Measurements from ENCODE around the gene EGFL7.

The EGFL7 gene

DNA sequence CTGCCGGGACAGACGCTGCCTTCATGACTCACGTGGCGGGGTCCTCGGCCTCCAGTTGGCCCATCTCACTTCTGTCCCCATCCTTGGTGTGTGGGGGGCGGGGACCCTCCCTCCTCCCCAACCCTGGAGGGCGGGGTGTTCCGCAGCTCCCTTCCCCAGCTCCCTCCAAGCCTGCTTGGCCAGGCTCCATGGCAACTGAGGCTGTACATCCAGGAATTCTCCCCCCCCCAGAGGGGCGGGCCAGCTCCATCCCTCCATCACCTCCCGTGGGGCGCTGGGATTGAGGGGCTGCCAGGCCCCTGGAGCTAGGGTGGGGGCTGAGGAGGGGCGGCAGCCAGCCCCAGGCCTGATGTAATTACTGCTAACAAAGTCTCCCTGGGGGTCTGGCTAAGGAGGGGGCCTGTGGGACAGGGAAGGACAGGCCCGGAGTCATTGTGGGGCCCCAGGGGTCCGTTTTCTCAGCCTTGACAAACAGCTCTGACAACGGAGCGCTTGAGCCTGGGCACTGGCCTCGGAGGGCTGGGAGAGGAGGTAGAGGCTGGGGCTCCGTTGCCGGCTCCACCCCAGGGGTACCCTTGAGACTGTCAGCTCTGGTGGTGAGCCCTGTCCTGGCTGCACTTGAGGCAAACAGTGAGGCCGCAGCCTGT lies 57.7 kb downstream of the EGFL7 start:
- H3K27ac ChIP-seq: peak overlapping the region; percentile 85
- no peak for TF ChIP-seq ZFX (IDR thresholded peaks at IDR 0.05; ENCODE audit: borderline replicate concordance)

DNA sequence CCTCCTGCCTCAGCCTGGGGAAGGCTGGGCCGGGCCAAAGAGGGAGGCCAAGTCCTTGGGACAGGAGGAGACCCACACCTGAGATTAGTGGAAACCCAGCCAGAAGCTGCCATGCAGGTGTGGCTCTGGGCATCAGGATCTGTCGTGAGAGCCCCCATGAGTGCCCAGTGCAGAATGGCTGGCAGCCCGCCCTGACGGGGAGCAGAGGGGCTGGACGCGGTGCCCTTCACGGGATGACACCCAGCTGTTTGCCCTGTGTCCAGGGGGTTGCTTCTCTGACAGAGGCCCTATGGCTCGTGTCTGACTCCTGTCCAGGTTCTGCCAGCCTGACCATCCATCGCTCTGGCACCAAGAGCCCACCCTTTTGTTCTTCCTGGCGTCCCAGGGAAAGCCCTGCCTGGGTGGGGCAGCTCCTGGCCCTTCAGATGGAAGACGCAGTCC lies 58.2 kb downstream of the EGFL7 start:
- TF ChIP-seq ZFX (IDR thresholded peaks at IDR 0.05; ENCODE audit: borderline replicate concordance): no peak
- TF ChIP-seq, protein P1, sequence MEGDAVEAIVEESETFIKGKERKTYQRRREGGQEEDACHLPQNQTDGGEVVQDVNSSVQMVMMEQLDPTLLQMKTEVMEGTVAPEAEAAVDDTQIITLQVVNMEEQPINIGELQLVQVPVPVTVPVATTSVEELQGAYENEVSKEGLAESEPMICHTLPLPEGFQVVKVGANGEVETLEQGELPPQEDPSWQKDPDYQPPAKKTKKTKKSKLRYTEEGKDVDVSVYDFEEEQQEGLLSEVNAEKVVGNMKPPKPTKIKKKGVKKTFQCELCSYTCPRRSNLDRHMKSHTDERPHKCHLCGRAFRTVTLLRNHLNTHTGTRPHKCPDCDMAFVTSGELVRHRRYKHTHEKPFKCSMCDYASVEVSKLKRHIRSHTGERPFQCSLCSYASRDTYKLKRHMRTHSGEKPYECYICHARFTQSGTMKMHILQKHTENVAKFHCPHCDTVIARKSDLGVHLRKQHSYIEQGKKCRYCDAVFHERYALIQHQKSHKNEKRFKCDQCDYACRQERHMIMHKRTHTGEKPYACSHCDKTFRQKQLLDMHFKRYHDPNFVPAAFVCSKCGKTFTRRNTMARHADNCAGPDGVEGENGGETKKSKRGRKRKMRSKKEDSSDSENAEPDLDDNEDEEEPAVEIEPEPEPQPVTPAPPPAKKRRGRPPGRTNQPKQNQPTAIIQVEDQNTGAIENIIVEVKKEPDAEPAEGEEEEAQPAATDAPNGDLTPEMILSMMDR (IDR thresholded peaks at IDR 0.05): no peak
- H3K27ac ChIP-seq: peak overlapping the region; percentile 85

DNA sequence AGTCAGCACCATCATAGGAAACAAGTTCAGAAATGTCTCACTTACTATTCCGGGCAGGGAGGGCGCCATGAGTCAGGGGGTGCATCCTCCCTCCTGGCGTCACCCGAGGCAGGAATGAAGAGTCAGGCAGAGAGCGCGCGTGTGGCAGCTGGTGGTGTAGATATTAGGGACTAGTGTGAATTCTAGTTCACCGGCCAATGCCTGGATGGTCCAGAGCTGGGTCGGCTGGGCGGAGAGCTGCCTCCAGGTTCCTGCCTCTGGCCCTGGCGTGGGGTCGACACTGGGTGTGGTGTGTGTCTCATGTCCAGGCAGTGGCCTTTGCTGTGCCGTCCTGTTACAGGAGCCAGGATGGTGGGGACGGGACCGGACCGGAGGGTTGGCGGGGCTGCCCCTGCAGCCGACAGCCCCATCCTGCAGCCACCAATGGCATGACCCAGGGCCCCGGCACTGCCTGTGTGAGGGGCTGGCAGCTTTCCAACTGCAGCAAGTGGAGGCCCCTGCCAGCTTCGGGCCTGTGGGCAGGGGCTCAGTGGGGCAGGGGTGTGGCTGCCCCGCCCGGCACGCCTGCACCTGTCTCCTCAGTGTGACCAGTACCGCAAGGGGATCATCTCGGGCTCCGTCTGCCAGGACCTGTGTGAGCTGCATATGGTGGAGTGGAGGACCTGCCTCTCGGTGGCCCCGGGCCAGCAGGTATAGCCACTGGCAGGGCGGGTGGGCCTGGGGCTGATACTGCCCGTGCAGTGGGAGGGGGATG lies 58.8 kb downstream of the EGFL7 start:
- peak overlapping the region; percentile 85; the same call in 1 of the 2 replicates for H3K27ac ChIP-seq
- no peak for TF ChIP-seq ZFX (IDR thresholded peaks at IDR 0.05; ENCODE audit: borderline replicate concordance)
- TF ChIP-seq, protein P1 (IDR thresholded peaks at IDR 0.05): no peak

Data from 22Rv1 (cell line).